ENCODE measurements around the gene NOTCH3.

The NOTCH3 gene

GRCh38 chr19:15191514-15191913 is 9.3 kb downstream of the NOTCH3 start:
- no peak overlapping the region for H3K4me3 Mint-ChIP-seq
- peaks cover 4% of the 10 kb centered on the region for H3K9me3 Mint-ChIP-seq
- ATAC-seq: no peak
- no peak overlapping the region for H3K27ac Mint-ChIP-seq
- peaks cover 60% of the 10 kb centered on the region for H3K27me3 Mint-ChIP-seq
- H3K4me1 Mint-ChIP-seq: peaks cover 6% of the 10 kb centered on the region
- H3K36me3 Mint-ChIP-seq: no peaks in the 10 kb centered on the region

- H3K9me3 Mint-ChIP-seq: peaks cover 4% of the 10 kb centered on the region
- H3K4me3 Mint-ChIP-seq: no peak overlapping the region
- peaks cover 6% of the 10 kb centered on the region for H3K4me1 Mint-ChIP-seq
These were observed 11.9 kb downstream of the NOTCH3 start for GRCh38 chr19:15188851-15189250.

GRCh38 chr19:15187026-15188007 is 13.5 kb downstream of the NOTCH3 start:
- peaks cover 4% of the 10 kb centered on the region for H3K9me3 Mint-ChIP-seq
- peaks cover 6% of the 10 kb centered on the region for H3K4me1 Mint-ChIP-seq
- no peaks in the 10 kb centered on the region for H3K36me3 Mint-ChIP-seq
- peaks cover 46% of the 10 kb centered on the region for H3K27me3 Mint-ChIP-seq
- ATAC-seq: no peak
- no peak overlapping the region for H3K4me3 Mint-ChIP-seq
- H3K27ac Mint-ChIP-seq: no peak overlapping the region

More at GRCh38 chr19:15188851-15189250, 11.9 kb downstream of the NOTCH3 start:
- ATAC-seq: no peak
- Mint-ChIP-seq H3K36me3 (no peaks in the 10 kb centered on the region), H3K27ac (no peak overlapping the region), H3K27me3 (peaks cover 57% of the 10 kb centered on the region)

GRCh38 chr19:15185188-15185587 is 15.6 kb downstream of the NOTCH3 start:
- no peaks in the 10 kb centered on the region for H3K36me3 Mint-ChIP-seq
- no peak overlapping the region for H3K4me3 Mint-ChIP-seq
- H3K27ac Mint-ChIP-seq: no peak overlapping the region
- H3K27me3 Mint-ChIP-seq: peaks cover 39% of the 10 kb centered on the region
- peaks cover 4% of the 10 kb centered on the region for H3K9me3 Mint-ChIP-seq
- ATAC-seq: no peak
- H3K4me1 Mint-ChIP-seq: peaks cover 6% of the 10 kb centered on the region

- no peak overlapping the region for H3K4me3 Mint-ChIP-seq
- H3K9me3 Mint-ChIP-seq: peaks cover 4% of the 10 kb centered on the region
- H3K27me3 Mint-ChIP-seq: peaks cover 43% of the 10 kb centered on the region
- H3K27ac Mint-ChIP-seq: no peak overlapping the region
- H3K36me3 Mint-ChIP-seq: no peaks in the 10 kb centered on the region
- no peak for ATAC-seq
- peaks cover 6% of the 10 kb centered on the region for H3K4me1 Mint-ChIP-seq
These were observed 16.0 kb downstream of the NOTCH3 start for GRCh38 chr19:15184776-15185175.

GRCh38 chr19:15181394-15181793 is 19.4 kb downstream of the NOTCH3 start:
- no peak overlapping the region for H3K27ac Mint-ChIP-seq
- H3K4me1 Mint-ChIP-seq: peaks cover 13% of the 10 kb centered on the region
- H3K27me3 Mint-ChIP-seq: peaks cover 47% of the 10 kb centered on the region
- no peaks in the 10 kb centered on the region for H3K9me3 Mint-ChIP-seq
- no peaks in the 10 kb centered on the region for H3K36me3 Mint-ChIP-seq
- no peak for ATAC-seq
- H3K4me3 Mint-ChIP-seq: no peak overlapping the region

GRCh38 chr19:15180451-15181390 is 20.1 kb downstream of the NOTCH3 start:
- Mint-ChIP-seq H3K27me3 (peaks cover 46% of the 10 kb centered on the region), H3K9me3 (no peaks in the 10 kb centered on the region), H3K36me3 (no peaks in the 10 kb centered on the region), H3K4me3 (no peak overlapping the region), H3K4me1 (peaks cover 13% of the 10 kb centered on the region), H3K27ac (no peak overlapping the region)
- no peak for ATAC-seq

GRCh38 chr19:15178629-15179308 is 22.0 kb downstream of the NOTCH3 start:
- Mint-ChIP-seq H3K27ac (no peak overlapping the region), H3K9me3 (no peaks in the 10 kb centered on the region), H3K4me1 (peaks cover 7% of the 10 kb centered on the region), H3K36me3 (no peaks in the 10 kb centered on the region), H3K27me3 (peaks cover 51% of the 10 kb centered on the region), H3K4me3 (no peak overlapping the region)
- no peak for ATAC-seq

GRCh38 chr19:15177269-15178116 is 23.3 kb downstream of the NOTCH3 start:
- Mint-ChIP-seq H3K27me3 (peaks cover 60% of the 10 kb centered on the region), H3K4me3 (peak overlapping the region; percentile 15), H3K9me3 (no peaks in the 10 kb centered on the region), H3K4me1 (peaks cover 10% of the 10 kb centered on the region), H3K36me3 (no peaks in the 10 kb centered on the region), H3K27ac (no peak overlapping the region)
- peak; percentile 90 for ATAC-seq

- Mint-ChIP-seq H3K36me3 (no peaks in the 10 kb centered on the region), H3K4me1 (peaks cover 15% of the 10 kb centered on the region), H3K9me3 (no peaks in the 10 kb centered on the region), H3K27me3 (peaks cover 66% of the 10 kb centered on the region), H3K4me3 (no peak overlapping the region), H3K27ac (no peak overlapping the region)
- no peak for ATAC-seq
These were observed 25.2 kb downstream of the NOTCH3 start for GRCh38 chr19:15175609-15176008.

- ATAC-seq: no peak
- peaks cover 15% of the 10 kb centered on the region for H3K4me1 Mint-ChIP-seq
- no peaks in the 10 kb centered on the region for H3K9me3 Mint-ChIP-seq
- no peak overlapping the region for H3K27ac Mint-ChIP-seq
- H3K27me3 Mint-ChIP-seq: peaks cover 50% of the 10 kb centered on the region
- H3K4me3 Mint-ChIP-seq: no peak overlapping the region
- no peaks in the 10 kb centered on the region for H3K36me3 Mint-ChIP-seq
These were observed 26.9 kb downstream of the NOTCH3 start for GRCh38 chr19:15173746-15174404.

- Mint-ChIP-seq H3K27ac (no peak overlapping the region), H3K9me3 (peaks cover 4% of the 10 kb centered on the region), H3K36me3 (no peaks in the 10 kb centered on the region), H3K4me3 (no peak overlapping the region), H3K4me1 (peaks cover 8% of the 10 kb centered on the region), H3K27me3 (peaks cover 27% of the 10 kb centered on the region)
- no peak for ATAC-seq
These were observed 30.4 kb downstream of the NOTCH3 start for GRCh38 chr19:15170345-15170744.

- peaks cover 8% of the 10 kb centered on the region for H3K4me1 Mint-ChIP-seq
- H3K27ac Mint-ChIP-seq: no peak overlapping the region
- peaks cover 20% of the 10 kb centered on the region for H3K27me3 Mint-ChIP-seq
- ATAC-seq: no peak
- no peak overlapping the region for H3K4me3 Mint-ChIP-seq
- no peaks in the 10 kb centered on the region for H3K36me3 Mint-ChIP-seq
- H3K9me3 Mint-ChIP-seq: peaks cover 6% of the 10 kb centered on the region
These were observed 31.1 kb downstream of the NOTCH3 start for GRCh38 chr19:15169541-15170285.
